H9 (cell line): Measurements from ENCODE around the gene CNGB1. TPM values are rescaled to one million over a fixed set of nuclear protein-coding genes. Genes with fewer than 3 reads are reported as not detected.

Experiments used
- DNase-seq: peaks from one replicate; pipeline ENCODE4 v3.0.0-alpha.2; 2017
- H2AFZ ChIP-seq: one replicate; pipeline ENCODE4 v1.6.1; 2013; ENCODE audit warnings: mild to moderate bottlenecking, low read length, control low read depth, moderate library complexity
- H2AK5ac ChIP-seq: 2 replicates; pipeline ENCODE4 v1.6.1; 2013; ENCODE audit warnings: low read length, control low read depth, mixed read lengths; ENCODE audit not compliant: insufficient read length
- H2BK120ac ChIP-seq: one replicate; pipeline ENCODE4 v1.6.1; 2013; ENCODE audit warnings: low read depth, mild to moderate bottlenecking, low read length, control low read depth, inconsistent platforms; ENCODE audit not compliant: poor library complexity, severe bottlenecking
- H2BK12ac ChIP-seq: 2 replicates; pipeline ENCODE4 v1.6.1; 2013; ENCODE audit warnings: low read length, control low read depth, mixed read lengths, low read depth; ENCODE audit not compliant: insufficient read length
- H2BK15ac ChIP-seq: 2 replicates; pipeline ENCODE4 v1.6.1; 2013; ENCODE audit warnings: low read depth, low read length, control low read depth
- H2BK20ac ChIP-seq: one replicate; pipeline ENCODE4 v1.6.1; 2013; ENCODE audit warnings: low read depth, mild to moderate bottlenecking, low read length, control low read depth, inconsistent platforms; ENCODE audit not compliant: poor library complexity, severe bottlenecking
- H2BK5ac ChIP-seq: 2 replicates; pipeline ENCODE4 v1.6.1; 2013; ENCODE audit warnings: low read length, control low read depth, mixed read lengths; ENCODE audit not compliant: insufficient read length
- H3K14ac ChIP-seq: 2 replicates; pipeline ENCODE4 v1.6.1; 2013; ENCODE audit warnings: low read length, control low read depth; ENCODE audit not compliant: insufficient read depth
- H3K18ac ChIP-seq: 2 replicates; pipeline ENCODE4 v1.6.1; 2013; ENCODE audit warnings: low read depth, mild to moderate bottlenecking, mixed read lengths, low read length, control low read depth; ENCODE audit not compliant: insufficient read length
- H3K23ac ChIP-seq: 2 replicates; pipeline ENCODE4 v1.6.1; 2013; ENCODE audit warnings: low read length, control low read depth, mixed read lengths, low read depth; ENCODE audit not compliant: insufficient read length
- H3K23me2 ChIP-seq: 2 replicates; pipeline ENCODE4 v1.6.1; 2013; ENCODE audit warnings: low read depth, mild to moderate bottlenecking, mixed read lengths, low read length, control low read depth; ENCODE audit not compliant: insufficient read length, poor library complexity, severe bottlenecking
- H3K27ac ChIP-seq: 2 replicates; pipeline ENCODE4 v1.5.1; 2013; ENCODE audit warnings: low read length, control low read depth, mixed read lengths, low read depth; ENCODE audit not compliant: insufficient read length
- H3K27me3 ChIP-seq: 2 replicates; pipeline ENCODE4 v1.6.1; 2013; ENCODE audit warnings: low read length, control low read depth, inconsistent platforms; ENCODE audit not compliant: insufficient read depth
- H3K4ac ChIP-seq: 2 replicates; pipeline ENCODE4 v1.6.1; 2013; ENCODE audit warnings: low read depth, mild to moderate bottlenecking, control low read depth, inconsistent platforms, low read length, moderate library complexity
- H3K4me1 ChIP-seq: 2 replicates; pipeline ENCODE4 v1.6.1; 2013; ENCODE audit warnings: low read length, control low read depth, inconsistent platforms; ENCODE audit not compliant: insufficient read depth
- H3K4me2 ChIP-seq: 2 replicates; pipeline ENCODE4 v1.6.1; 2013; ENCODE audit warnings: low read length, control low read depth, mixed read lengths; ENCODE audit not compliant: insufficient read length, insufficient read depth
- H3K56ac ChIP-seq: 2 replicates; pipeline ENCODE4 v1.6.1; 2013; ENCODE audit warnings: low read depth, mild to moderate bottlenecking, mixed read lengths, low read length, control low read depth; ENCODE audit not compliant: insufficient read length
- H3K79me1 ChIP-seq: 2 replicates; pipeline ENCODE4 v1.6.1; 2013; ENCODE audit warnings: low read depth, mild to moderate bottlenecking, moderate library complexity, low read length, control low read depth, inconsistent platforms; ENCODE audit not compliant: insufficient read depth, poor library complexity, severe bottlenecking
- H3K79me2 ChIP-seq: 2 replicates; pipeline ENCODE4 v1.6.1; 2013; ENCODE audit warnings: low read length, control low read depth, inconsistent platforms; ENCODE audit not compliant: insufficient read depth
- H3K9ac ChIP-seq: 2 replicates; pipeline ENCODE4 v1.6.1; 2013; ENCODE audit warnings: low read length, control low read depth, mixed read lengths; ENCODE audit not compliant: insufficient read length; ENCODE audit errors: extremely low read depth
- H3K9me3 ChIP-seq: one replicate; pipeline ENCODE4 v1.6.1; 2013; ENCODE audit warnings: low read depth, low read length, inconsistent platforms; ENCODE audit not compliant: control insufficient read depth
- H3T11ph ChIP-seq: one replicate; pipeline ENCODE4 v1.6.1; 2013; ENCODE audit warnings: mild to moderate bottlenecking, low read length, control low read depth, inconsistent platforms
- H4K20me1 ChIP-seq: one replicate; pipeline ENCODE4 v1.6.1; 2013; ENCODE audit not compliant: control insufficient read depth, insufficient read length, insufficient read depth
- H4K5ac ChIP-seq: 2 replicates; pipeline ENCODE4 v1.6.1; 2013; ENCODE audit warnings: low read depth, mild to moderate bottlenecking, mixed read lengths, low read length, control low read depth; ENCODE audit not compliant: insufficient read length
- H4K8ac ChIP-seq: replicated peaks from 2 replicates; pipeline ENCODE4 v1.6.1; 2013; ENCODE audit warnings: low read length, control low read depth, mixed read lengths, low read depth; ENCODE audit not compliant: insufficient read length
- H4K91ac ChIP-seq: 2 replicates; pipeline ENCODE4 v1.6.1; 2013; ENCODE audit warnings: low read depth, mild to moderate bottlenecking, moderate library complexity, mixed read lengths, low read length, control low read depth; ENCODE audit not compliant: insufficient read length
- H3K27ac Mint-ChIP-seq, 3 experiments: 2 replicates in 2 of 3; 3 replicates in 1 of 3; pipeline ENCODE4 v1.8.0; 2020 to 2021; ENCODE audit warnings: mixed read lengths in 3 of 3, mild to moderate bottlenecking in 1 of 3, moderate library complexity in 1 of 3
- H3K27me3 Mint-ChIP-seq: 2 replicates; pipeline ENCODE4 v1.8.0; 2021; ENCODE audit warnings: low read depth, mild to moderate bottlenecking, moderate library complexity, mixed read lengths
- H3K36me3 Mint-ChIP-seq, 3 experiments: 2 replicates in 2 of 3; 3 replicates in 1 of 3; pipeline ENCODE4 v1.8.0; 2020 to 2021; ENCODE audit warnings: low read depth in 3 of 3, mixed read lengths in 3 of 3; ENCODE audit not compliant: insufficient read depth in 1 of 3
- H3K4me1 Mint-ChIP-seq, 2 experiments: 2 replicates each; pipeline ENCODE4 v1.8.0; 2020; ENCODE audit warnings: mixed read lengths in 2 of 2
- H3K4me3 Mint-ChIP-seq, 2 experiments: 2 replicates in 1 of 2; 3 replicates in 1 of 2; pipeline ENCODE4 v1.8.0; 2020 to 2021; ENCODE audit warnings: mild to moderate bottlenecking in 2 of 2, mixed read lengths in 2 of 2, moderate library complexity in 1 of 2
- H3K9me3 Mint-ChIP-seq, 2 experiments: 2 replicates in 1 of 2; 3 replicates in 1 of 2; pipeline ENCODE4 v1.8.0; 2020; ENCODE audit warnings: mild to moderate bottlenecking in 2 of 2, mixed read lengths in 2 of 2, moderate library complexity in 1 of 2
- WGBS: extraction: QIAGEN DNeasy Blood & Tissue Kit; methylation state at CpG from one replicate; pipeline ENCODE4 v1.1.7; 2013; ENCODE audit warnings: missing lambda C conversion rate, low lambda C conversion rate, mixed read lengths; ENCODE audit not compliant: insufficient read length; ENCODE audit errors: extremely low coverage; 5-methylcytosine and 5-hydroxymethylcytosine counted together
- total RNA-seq: library from RNA; stranded (reverse); gene quantifications from 2 replicates; pipeline ENCODE4 v1.2.1, GENCODE V29; 2021
- TF ChIP-seq, protein P1 (sequence below): fragments of 200-600 bp; sonication (generic); conservative IDR thresholded peaks from 3 replicates; pipeline ENCODE4 v1.8.0; 2021; ENCODE audit warnings: antibody characterized with exemption, mild to moderate bottlenecking

CNGB1 gene
- total RNA-seq, 1 experiment from 2014 or later: not detected

DNA sequence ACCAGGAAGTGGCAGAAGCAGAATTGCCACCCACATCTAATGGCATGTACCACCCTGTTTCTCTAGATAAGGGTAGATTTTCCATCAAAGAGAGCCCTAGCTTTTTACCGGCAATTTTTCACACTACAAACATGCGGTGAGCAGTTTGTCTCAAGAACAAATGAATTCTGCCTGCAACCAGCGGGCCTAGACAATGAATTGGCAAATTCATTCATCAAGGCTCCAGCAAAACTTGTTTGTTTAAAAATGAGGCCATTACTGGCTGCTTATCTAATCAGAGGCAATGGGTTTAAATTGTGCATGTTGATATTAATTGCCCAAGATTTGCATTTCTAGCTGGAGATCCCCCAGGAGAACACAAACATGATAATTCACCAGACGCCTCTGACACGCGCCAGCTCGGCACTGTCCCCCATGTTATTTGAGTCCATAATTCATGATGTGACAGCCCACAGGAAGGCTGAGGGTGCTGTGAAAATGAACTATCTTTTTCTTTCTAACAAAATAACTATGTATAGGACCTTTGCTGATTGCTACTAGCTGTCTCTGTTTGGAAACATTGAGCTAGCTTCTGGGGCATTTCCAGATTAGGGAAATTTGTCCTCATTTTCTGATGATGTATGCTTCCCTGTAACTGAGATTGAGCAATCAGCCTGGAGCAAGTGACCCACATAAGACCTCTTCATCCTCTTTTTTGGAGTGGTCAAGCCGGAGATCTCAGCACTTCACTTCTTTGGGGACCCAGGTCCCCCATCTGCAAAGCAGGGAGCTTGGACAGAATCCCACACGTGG, 80.8 kb downstream of the CNGB1 start:
- Histone ChIP-seq H2AK5ac (no peak overlapping the region), H2BK12ac (no peak overlapping the region), H3K27me3 (no peaks in the 10 kb centered on the region), H3T11ph (no peak overlapping the region), H3K23ac (no peak overlapping the region), H4K20me1 (no peaks in the 10 kb centered on the region), H3K18ac (no peak overlapping the region), H4K5ac (no peak overlapping the region), H2BK5ac (no peak overlapping the region), H3K9ac (no peak overlapping the region), H3K9me3 (no peaks in the 10 kb centered on the region), H2AFZ (no peak overlapping the region), H2BK15ac (no peak overlapping the region), H3K14ac (no peak overlapping the region), H3K79me2 (no peaks in the 10 kb centered on the region), H2BK20ac (no peak overlapping the region), H3K79me1 (no peaks in the 10 kb centered on the region), H3K23me2 (no peaks in the 10 kb centered on the region), H3K4me1 (peaks cover 3% of the 10 kb centered on the region; the same call in 1 of the 2 replicates), H3K27ac (no peak overlapping the region), H3K56ac (no peak overlapping the region), H4K8ac (no peak overlapping the region), H3K4me2 (no peak overlapping the region), H2BK120ac (no peak overlapping the region), H4K91ac (no peak overlapping the region), H3K4ac (no peak overlapping the region)
- H3K36me3 Mint-ChIP-seq: no peaks in the 10 kb centered on the region
- H3K27ac Mint-ChIP-seq: peak overlapping the region in 1 of 3 experiments; percentile 45; a peak in 1 of 7 replicates
- WGBS: no CpG with 5 or more reads among the region's 9 CpGs
- H3K27me3 Mint-ChIP-seq: peaks cover 10% of the 10 kb centered on the region
- H3K4me1 Mint-ChIP-seq: peaks cover 16 to 32% of the 10 kb centered on the region in 2 experiments
- no peak for DNase-seq
- H3K4me3 Mint-ChIP-seq: no peak overlapping the region
- no peaks in the 10 kb centered on the region for H3K9me3 Mint-ChIP-seq
- TF ChIP-seq, protein P1, sequence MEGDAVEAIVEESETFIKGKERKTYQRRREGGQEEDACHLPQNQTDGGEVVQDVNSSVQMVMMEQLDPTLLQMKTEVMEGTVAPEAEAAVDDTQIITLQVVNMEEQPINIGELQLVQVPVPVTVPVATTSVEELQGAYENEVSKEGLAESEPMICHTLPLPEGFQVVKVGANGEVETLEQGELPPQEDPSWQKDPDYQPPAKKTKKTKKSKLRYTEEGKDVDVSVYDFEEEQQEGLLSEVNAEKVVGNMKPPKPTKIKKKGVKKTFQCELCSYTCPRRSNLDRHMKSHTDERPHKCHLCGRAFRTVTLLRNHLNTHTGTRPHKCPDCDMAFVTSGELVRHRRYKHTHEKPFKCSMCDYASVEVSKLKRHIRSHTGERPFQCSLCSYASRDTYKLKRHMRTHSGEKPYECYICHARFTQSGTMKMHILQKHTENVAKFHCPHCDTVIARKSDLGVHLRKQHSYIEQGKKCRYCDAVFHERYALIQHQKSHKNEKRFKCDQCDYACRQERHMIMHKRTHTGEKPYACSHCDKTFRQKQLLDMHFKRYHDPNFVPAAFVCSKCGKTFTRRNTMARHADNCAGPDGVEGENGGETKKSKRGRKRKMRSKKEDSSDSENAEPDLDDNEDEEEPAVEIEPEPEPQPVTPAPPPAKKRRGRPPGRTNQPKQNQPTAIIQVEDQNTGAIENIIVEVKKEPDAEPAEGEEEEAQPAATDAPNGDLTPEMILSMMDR: no peak
